Neural cell (in vitro differentiated cells): ENCODE data around the gene PCDHA1.

Experiments used
- EP300 ChIP-seq: fragments of 450-650 bp; conservative IDR thresholded peaks from 2 replicates; pipeline ENCODE4 v1.6.1; 2014; ENCODE audit warnings: antibody characterized with exemption, mild to moderate bottlenecking, moderate library complexity; ENCODE audit not compliant: poor library complexity, severe bottlenecking
- EZH2 ChIP-seq: fragments of 200-600, 300-800 bp; shearing (Covaris generic), sonication (generic); IDR thresholded peaks from 2 replicates; pipeline ENCODE4 v1.6.1; 2014; ENCODE audit warnings: antibody characterized with exemption, low read length, borderline replicate concordance, mild to moderate bottlenecking; ENCODE audit not compliant: insufficient read depth, poor library complexity, severe bottlenecking
- MXI1 ChIP-seq: fragments of 450-650 bp; conservative IDR thresholded peaks from 2 replicates; pipeline ENCODE4 v1.6.1; 2014; ENCODE audit warnings: antibody characterized with exemption, mild to moderate bottlenecking; ENCODE audit not compliant: poor library complexity, severe bottlenecking
- POLR2AphosphoS5 ChIP-seq: IDR thresholded peaks from 2 replicates; pipeline ENCODE4 v1.6.1; 2012
- RAD21 ChIP-seq: fragments of 450-650 bp; conservative IDR thresholded peaks from 2 replicates; pipeline ENCODE4 v1.6.1; 2014; ENCODE audit warnings: antibody characterized with exemption, mild to moderate bottlenecking, moderate library complexity
- SMC3 ChIP-seq: fragments of 450-650 bp; conservative IDR thresholded peaks from 2 replicates; pipeline ENCODE4 v1.6.1; 2014; ENCODE audit warnings: antibody characterized with exemption, mild to moderate bottlenecking, moderate library complexity; ENCODE audit not compliant: poor library complexity
- TF ChIP-seq, protein P1 (sequence below): fragments of 450-650 bp; IDR thresholded peaks from 2 replicates; pipeline ENCODE4 v1.5.1; 2014; ENCODE audit warnings: antibody characterized with exemption, mild to moderate bottlenecking, moderate library complexity; ENCODE audit not compliant: poor library complexity, severe bottlenecking

DNA sequence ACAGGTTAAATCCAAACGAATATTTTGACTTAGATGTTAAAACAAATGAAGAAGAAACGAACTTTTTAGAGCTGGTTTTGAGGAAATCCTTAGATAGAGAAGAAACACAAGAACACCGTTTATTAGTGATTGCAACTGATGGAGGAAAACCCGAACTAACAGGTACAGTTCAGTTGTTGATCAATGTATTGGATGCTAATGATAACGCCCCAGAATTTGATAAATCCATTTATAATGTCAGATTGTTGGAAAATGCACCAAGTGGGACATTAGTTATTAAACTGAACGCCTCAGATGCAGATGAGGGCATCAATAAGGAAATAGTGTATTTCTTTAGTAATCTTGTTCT, 36.3 kb downstream of the PCDHA1 start:
- TF ChIP-seq EZH2 (no peak), POLR2AphosphoS5 (no peak), SMC3 (no peak), RAD21 (no peak), EP300 (no peak), MXI1 (no peak)
- TF ChIP-seq, protein P1, sequence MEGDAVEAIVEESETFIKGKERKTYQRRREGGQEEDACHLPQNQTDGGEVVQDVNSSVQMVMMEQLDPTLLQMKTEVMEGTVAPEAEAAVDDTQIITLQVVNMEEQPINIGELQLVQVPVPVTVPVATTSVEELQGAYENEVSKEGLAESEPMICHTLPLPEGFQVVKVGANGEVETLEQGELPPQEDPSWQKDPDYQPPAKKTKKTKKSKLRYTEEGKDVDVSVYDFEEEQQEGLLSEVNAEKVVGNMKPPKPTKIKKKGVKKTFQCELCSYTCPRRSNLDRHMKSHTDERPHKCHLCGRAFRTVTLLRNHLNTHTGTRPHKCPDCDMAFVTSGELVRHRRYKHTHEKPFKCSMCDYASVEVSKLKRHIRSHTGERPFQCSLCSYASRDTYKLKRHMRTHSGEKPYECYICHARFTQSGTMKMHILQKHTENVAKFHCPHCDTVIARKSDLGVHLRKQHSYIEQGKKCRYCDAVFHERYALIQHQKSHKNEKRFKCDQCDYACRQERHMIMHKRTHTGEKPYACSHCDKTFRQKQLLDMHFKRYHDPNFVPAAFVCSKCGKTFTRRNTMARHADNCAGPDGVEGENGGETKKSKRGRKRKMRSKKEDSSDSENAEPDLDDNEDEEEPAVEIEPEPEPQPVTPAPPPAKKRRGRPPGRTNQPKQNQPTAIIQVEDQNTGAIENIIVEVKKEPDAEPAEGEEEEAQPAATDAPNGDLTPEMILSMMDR, result no peak
